Measurements from ENCODE around the gene TPD52L2. TPM values are rescaled to one million over a fixed set of nuclear protein-coding genes. Genes with fewer than 3 reads are reported as not detected.
"Not testable (repeated sequence)": the region's sequence is repeated elsewhere in the genome, so short reads cannot be mapped to it uniquely, and the experiment has no call there.

TPD52L2 gene
- total RNA-seq, 1 experiment from 2014 or later: 105 TPM

DNA sequence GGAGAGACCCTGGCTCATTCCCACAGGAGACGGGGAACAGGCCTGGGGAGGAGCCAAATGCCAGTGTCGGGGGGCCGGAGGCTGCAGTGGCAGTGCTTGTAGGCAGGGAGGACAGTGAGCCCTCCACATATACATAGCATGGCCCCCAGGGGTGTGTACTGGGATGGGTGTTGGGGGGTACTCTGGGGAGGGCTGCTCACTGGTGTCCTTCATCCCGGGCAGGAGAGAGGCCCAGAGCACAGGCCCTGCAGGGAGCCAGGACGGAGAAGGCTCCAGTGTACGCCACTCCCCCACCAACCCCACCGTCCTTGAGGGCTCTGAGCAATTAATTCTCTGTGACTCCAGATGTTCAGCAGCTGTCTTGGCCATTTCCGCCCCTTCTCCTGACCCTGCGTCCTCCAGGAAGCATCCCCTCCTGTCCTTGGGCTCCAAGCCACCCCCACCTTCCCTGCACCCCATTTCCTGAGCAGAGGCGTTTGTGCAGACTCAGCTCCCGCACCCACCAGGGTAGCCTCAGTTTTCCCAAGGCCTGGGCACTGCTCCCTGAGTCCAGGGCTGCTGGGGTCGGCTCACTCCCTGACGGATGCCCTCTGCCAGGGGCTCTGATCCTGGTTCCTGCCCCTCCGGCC is 7.2 kb upstream of the TPD52L2 start:
- peak; percentile 51 to 62 for DNase-seq
- Histone ChIP-seq H3K27ac (peak overlapping the region; percentile 23; the same call in 1 of the 2 replicates), H3K4me1 (peaks cover 25% of the 10 kb centered on the region), H3K9me3 (replicated peaks) (no peaks in the 10 kb centered on the region), H3K4me3 (peak overlapping the region; percentile 31), H3K36me3 (no peaks in the 10 kb centered on the region), H3K27me3 (no peaks in the 10 kb centered on the region)

DNA sequence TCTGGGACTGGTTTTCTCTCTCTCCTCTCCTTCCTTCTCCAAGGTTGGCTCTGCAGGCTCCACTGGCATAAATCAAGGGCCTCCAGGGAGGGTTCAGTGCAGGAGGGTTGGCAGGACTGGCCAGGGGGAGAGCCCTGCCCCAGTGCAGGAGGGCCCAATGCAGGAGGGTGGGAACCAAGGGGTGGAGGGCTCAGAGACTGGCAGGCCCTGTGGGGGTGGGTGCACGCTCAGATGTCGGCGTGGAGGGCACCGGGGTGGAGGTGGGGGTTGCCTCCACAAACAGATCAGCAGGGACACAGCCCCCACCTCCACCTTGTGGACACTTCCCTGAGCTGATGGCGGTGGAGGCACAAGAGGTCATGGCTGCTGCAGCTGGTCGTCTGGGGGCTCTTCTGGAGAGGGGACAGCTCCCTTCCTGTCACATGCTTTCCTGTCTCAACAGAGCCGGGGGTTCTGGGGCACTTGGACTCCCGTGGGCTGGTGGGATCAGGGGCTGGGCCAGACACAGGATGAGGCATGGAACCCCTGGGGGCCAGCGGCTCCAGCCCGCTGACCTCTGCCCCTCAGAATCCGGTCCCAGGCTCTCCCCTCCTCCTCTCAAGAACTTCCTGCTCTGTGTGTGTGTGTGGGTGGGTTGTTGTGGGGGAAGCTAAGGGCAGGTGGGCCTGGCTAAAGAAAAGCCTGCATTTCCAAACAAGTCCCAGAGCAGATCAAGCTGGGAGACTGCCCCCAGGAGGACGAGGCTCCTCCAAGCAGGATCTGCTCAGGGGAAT is 6.5 kb upstream of the TPD52L2 start:
- Histone ChIP-seq H3K27me3 (no peaks in the 10 kb centered on the region), H3K27ac (peak overlapping the region; percentile 23; the same call in 1 of the 2 replicates), H3K9me3 (replicated peaks) (no peaks in the 10 kb centered on the region), H3K4me3 (peak overlapping the region; percentile 31), H3K36me3 (no peaks in the 10 kb centered on the region), H3K4me1 (peaks cover 25% of the 10 kb centered on the region)
- DNase-seq: peak; percentile 77 to 83

DNA sequence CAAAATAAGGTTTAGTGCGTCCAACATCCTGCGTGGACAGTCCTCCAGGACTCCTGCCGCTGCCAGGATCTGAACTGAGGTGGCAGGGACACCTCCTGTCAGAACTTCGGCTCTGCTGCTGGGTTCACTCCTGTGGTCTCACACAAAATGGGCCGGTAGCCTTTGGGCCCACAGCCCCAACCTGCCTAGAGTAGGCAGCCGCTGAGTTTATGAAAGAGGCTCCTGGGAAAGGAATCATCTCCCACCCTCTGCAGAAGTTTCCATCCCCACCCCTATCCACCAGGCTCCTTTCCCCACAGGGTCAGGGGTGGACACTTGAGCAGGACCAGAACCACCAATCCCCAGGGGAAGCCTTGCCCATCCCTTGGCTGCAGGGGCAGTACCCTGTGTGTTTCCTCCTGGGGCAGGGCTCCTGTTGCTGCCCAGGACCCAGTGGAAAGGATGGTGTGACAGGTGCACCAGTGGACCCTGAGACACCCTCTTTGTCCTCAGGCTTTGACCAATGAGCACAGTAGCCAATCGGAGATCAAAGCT is 5.8 kb upstream of the TPD52L2 start:
- no peak overlapping the region for H3K27ac ChIP-seq
- no peaks in the 10 kb centered on the region for H3K36me3 ChIP-seq
- peaks cover 21% of the 10 kb centered on the region for H3K4me1 ChIP-seq
- no peaks in the 10 kb centered on the region for H3K9me3 ChIP-seq (replicated peaks)
- DNase-seq: no peak
- H3K27me3 ChIP-seq: no peaks in the 10 kb centered on the region
- H3K4me3 ChIP-seq: no peak overlapping the region; the same call in 1 of the 2 replicates

DNA sequence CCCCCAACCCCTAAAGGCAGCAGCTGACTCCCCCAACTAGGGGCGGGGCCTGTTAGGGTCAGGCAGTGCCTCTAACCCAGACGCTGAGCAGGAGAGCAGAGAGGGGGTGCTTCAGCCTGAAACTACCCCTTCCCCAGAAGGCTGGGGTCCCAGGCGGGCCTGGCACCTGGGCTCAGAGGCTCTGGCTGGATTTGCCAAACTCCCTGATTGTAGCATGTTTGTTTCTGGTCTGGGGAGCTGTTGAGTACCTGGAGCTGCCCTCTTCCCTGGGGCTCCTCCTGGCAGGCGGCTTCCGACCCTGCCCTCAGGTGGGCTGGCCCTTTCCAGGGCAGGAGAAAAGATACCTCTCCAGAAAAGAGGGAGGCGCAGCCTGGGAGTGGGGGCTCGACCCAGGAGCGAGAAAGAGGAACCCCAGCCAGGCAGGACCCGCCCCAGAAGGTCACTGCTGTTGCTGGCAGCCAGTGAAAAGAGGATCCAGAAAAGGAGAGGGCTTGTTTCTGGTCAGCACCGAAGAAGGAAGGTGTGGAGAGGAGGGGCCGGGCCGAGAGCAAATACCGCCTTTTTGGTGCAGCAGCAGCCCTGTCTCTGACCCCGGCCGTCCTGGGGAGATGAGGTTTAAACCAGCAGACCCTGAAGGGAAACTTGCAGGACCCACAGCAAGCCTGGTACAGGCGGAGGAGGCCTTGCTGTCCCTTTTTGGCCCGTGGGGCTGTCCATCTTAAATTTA is 4.6 kb upstream of the TPD52L2 start:
- no peaks in the 10 kb centered on the region for H3K9me3 ChIP-seq (replicated peaks)
- no peak for DNase-seq
- peaks cover 16% of the 10 kb centered on the region for H3K4me1 ChIP-seq
- no peak overlapping the region for H3K4me3 ChIP-seq
- no peaks in the 10 kb centered on the region for H3K27me3 ChIP-seq
- no peaks in the 10 kb centered on the region for H3K36me3 ChIP-seq
- no peak overlapping the region for H3K27ac ChIP-seq

DNA sequence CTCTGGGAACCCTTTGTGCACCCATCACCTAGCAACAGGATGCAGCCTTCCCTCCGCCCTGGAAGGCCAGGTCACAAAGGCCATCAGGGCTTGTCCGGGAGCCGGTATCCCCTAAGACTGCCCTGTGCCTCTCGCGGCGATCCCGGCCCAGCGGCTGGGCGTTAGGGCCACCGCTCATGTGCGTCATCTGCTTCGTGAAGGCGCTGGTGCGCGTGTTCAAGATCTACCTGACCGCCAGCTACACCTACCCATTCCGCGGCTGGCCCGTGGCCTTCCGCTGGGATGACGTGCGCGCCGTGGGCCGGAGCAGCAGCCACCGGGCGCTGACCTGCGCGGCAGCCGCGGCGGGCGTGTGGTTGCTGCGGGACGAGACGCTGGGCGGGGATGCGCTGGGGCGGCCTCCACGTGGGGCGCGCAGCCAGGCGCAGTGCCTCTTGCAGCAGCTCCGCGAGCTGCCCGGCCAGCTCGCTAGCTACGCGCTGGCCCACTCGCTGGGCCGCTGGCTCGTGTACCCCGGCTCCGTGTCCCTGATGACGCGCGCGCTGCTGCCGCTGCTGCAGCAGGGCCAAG is 3.6 kb upstream of the TPD52L2 start, which contains the start of gene ABHD16B:
Gene ABHD16B, plus strand, starts transcription at position 134 of the 570 bp plus-strand sequence. Its CDS starts 43 bp downstream, at position 177.
- no peaks in the 10 kb centered on the region for H3K27me3 ChIP-seq
- no peak within 1 kb of the TSS for H3K4me3 ChIP-seq
- H3K27ac ChIP-seq: no peak within 1 kb of the TSS
- H3K4me1 ChIP-seq: peaks cover 17% of the 10 kb centered on the region
- H3K9me3 ChIP-seq (replicated peaks): no peaks in the 10 kb centered on the region
- DNase-seq: no peak
- H3K36me3 ChIP-seq: no peaks in the 10 kb centered on the region

DNA sequence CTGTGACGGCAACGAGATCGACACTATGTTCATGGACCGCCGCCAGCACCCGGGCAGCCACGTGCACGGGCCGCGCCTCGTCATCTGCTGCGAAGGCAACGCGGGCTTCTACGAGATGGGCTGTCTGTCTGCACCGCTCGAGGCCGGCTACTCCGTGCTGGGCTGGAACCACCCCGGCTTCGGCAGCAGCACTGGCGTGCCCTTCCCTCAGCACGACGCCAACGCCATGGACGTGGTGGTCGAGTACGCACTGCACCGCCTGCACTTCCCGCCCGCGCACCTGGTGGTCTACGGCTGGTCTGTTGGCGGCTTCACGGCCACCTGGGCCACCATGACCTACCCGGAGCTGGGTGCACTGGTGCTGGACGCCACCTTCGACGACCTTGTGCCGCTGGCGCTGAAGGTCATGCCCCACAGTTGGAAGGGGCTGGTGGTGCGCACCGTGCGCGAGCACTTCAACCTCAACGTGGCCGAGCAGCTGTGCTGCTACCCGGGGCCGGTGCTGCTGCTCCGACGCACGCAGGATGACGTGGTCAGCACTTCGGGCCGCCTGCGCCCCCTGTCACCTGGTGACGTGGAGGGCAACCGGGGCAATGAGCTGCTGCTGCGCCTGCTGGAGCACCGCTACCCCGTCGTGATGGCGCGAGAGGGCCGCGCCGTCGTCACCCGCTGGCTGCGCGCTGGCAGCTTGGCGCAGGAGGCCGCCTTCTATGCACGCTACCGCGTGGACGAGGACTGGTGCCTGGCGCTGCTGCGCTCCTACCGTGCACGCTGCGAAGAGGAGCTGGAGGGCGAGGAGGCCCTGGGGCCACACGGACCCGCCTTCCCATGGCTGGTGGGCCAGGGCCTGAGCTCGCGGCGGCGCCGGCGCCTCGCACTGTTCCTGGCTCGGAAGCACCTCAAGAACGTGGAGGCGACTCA is 2.8 kb upstream of the TPD52L2 start:
- H3K4me1 ChIP-seq: peaks cover 17% of the 10 kb centered on the region
- H3K4me3 ChIP-seq: no peak overlapping the region
- H3K9me3 ChIP-seq (replicated peaks): no peaks in the 10 kb centered on the region
- no peaks in the 10 kb centered on the region for H3K36me3 ChIP-seq
- H3K27ac ChIP-seq: no peak overlapping the region
- DNase-seq: no peak
- H3K27me3 ChIP-seq: no peaks in the 10 kb centered on the region

DNA sequence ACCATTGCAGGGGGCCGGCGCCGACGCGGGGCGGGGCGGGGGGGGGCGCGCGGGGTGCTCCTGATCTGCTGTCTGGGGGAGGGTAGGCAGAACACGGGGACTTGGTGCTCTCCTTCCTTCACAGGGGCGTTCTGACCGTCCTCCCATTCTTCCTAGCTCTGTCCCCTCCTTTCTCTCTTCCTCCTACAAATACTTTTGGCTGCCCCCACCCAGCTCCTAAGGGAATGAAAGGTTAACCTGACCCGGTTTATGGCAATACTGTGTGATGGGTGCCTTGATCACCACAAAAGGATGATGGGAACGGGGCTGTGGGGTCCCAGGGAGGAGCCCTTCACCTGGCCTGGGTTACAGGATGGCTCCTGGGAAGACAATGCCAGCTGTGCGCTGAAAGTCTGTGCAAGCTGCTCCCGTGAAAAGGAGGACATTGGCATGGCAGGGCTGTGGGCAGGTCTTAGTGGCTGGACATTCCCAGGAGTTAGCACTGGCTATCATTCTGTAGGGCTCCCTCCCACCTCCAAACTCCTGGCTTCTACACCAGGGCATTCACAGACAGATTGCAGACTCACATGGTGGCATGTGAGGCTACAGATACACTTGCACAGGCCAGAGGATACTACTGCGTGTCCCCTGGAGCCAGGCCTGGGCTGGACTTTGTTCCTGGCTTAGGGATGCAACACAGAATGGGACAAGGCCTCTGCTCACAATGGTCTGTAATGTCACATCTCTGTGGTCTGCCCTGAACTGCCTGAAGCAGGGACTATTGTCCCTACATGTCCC is 1.9 kb upstream of the TPD52L2 start:
- no peak overlapping the region for H3K4me3 ChIP-seq
- no peak overlapping the region for H3K27ac ChIP-seq
- no peaks in the 10 kb centered on the region for H3K27me3 ChIP-seq
- no peak for DNase-seq
- H3K36me3 ChIP-seq: no peaks in the 10 kb centered on the region
- peaks cover 9% of the 10 kb centered on the region for H3K4me1 ChIP-seq
- no peaks in the 10 kb centered on the region for H3K9me3 ChIP-seq (replicated peaks)

DNA sequence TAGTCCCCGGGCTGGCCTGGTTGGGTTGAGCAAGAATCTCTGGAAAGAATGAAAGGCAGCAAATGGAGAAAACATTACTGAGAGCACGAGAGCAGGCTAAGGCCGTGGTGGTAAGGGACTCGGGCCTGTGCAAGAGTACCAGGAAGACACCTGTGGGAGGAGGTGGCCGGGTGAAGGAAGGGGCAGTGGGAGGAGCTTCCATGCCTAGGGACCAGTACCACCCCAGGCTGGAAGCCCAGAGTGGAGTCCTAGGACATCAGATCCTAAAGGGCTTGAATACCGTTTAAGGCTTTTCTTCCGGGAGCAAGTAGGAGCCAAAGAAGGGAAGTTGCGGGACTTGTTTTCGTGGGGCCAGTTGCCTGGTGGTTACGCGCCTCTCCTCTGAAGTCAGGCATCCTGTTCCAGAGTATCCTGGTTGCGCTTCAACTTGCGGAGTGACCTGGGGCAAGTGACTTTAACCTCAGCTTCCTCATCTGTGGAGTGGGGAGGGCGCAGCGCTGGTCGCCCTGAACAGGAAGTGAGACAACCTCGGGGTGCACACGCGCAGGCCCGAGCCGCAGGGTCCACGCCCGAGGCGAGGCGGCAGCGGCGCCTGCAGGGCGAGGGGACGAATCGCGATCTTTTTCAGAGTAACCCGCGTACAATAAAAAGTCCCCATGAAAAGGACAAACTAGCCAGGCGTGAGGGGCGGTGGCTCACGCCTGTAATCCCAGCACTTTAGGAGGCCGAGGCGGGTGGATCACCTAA is 1.1 kb upstream of the TPD52L2 start:
- no peak for DNase-seq
- Histone ChIP-seq H3K27ac (peak overlapping the region; percentile 62), H3K27me3 (no peaks in the 10 kb centered on the region), H3K4me1 (peaks cover 3% of the 10 kb centered on the region), H3K9me3 (replicated peaks) (no peaks in the 10 kb centered on the region), H3K4me3 (peak overlapping the region; percentile 80), H3K36me3 (peaks cover under 1% of the 10 kb centered on the region; the same call in 1 of the 2 replicates)

DNA sequence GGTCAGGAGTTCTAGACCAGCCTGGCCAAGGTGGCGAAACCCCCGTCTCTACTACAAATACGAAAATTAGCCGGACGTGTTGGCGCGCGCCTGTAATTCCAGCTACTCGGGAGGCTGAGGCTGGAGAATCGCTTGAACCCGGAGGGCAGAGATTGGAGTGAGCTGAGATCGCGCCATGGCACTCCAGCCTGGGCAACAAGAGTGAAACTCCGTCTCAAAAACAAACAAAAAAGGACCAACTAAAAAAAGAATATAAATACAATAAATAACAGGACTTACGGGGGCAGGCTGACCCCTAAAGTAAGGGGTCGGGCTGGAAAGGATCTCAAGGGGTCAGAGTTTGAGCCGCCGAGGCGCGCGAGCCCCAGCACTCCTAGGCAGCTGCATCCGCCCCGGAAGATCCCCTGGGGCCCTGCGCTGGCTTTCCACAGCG is 509 bp upstream of the TPD52L2 start:
- Histone ChIP-seq H3K9me3 (replicated peaks) (no peaks in the 10 kb centered on the region), H3K4me3 (peak overlapping the region; percentile 80), H3K36me3 (peaks cover 7% of the 10 kb centered on the region; the same call in 1 of the 2 replicates), H3K27ac (peak overlapping the region; percentile 62), H3K4me1 (peaks cover 3% of the 10 kb centered on the region), H3K27me3 (no peaks in the 10 kb centered on the region)
- DNase-seq: no peak

DNA sequence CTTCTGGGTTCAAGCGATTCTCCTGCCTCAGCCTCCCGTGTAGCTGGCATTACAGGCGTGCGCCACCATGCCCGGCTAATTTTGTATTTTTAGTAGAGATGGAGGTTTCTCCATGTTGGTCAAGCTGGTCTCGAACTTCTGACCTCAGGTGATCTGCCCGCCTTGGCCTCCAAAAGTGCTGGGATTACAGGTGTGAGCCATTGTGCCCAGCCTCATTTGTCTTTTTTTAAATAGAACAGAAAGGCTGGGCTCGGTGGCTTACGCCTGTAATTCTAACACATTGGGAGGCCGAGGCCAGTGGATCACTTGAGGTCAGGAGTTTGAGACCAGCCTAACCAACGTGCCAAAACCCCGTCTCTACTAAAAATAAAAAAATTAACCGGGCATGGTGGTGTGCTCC is 2.0 kb downstream of the TPD52L2 start:
- H3K9me3 ChIP-seq (replicated peaks); H3K4me1 ChIP-seq; H3K27me3 ChIP-seq; H3K4me3 ChIP-seq; H3K27ac ChIP-seq; DNase-seq: not testable (repeated sequence)
- H3K36me3 ChIP-seq: peaks cover 25% of the 10 kb centered on the region

DNA sequence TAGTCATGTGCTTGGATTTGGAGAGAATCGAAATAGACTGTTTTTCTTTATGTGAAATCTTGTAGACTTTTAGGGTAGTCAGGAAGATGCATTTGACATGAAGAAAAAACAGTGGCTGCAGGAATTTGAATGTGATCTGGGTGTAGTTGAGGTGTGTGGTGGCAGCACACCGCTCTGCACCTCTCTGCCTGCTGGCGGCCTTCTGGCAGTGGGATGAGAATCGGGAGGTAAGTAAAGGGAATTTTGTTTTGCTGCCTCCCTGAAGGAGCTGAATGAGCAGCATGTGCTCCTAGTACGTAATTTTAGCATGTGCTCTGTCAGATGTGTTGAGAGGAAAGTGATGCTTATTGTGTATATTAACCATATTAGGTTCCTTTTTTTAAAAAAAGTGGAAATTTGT is 3.2 kb downstream of the TPD52L2 start:
- H3K36me3 ChIP-seq: peaks cover 36% of the 10 kb centered on the region
- no peak overlapping the region for H3K27ac ChIP-seq
- H3K27me3 ChIP-seq: no peaks in the 10 kb centered on the region
- no peak overlapping the region for H3K4me3 ChIP-seq
- peaks cover 3% of the 10 kb centered on the region for H3K4me1 ChIP-seq
- H3K9me3 ChIP-seq (replicated peaks): no peaks in the 10 kb centered on the region
- DNase-seq: no peak

DNA sequence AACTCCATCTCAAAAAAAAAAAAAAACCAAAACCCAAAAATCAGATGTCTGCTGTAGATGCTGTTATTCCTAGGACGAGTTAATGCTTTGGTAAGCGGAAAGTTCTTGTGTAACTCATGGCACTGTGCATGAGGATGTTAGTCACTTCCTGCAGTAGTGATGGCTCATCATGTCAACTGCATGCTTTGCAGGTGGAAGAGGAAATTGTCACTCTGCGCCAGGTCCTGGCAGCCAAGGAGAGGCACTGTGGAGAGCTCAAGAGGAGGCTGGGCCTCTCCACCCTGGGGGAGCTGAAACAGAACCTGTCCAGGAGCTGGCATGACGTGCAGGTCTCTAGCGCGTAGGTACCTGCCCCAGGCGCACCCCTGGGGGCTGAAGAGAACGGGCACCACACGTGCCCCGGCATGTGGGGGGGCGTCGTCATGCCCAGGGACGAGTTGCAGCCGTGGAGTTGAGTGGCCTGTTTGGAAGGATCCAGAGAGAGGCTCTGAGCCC is 8.5 kb downstream of the TPD52L2 start:
- no peaks in the 10 kb centered on the region for H3K9me3 ChIP-seq (replicated peaks)
- peaks cover 11% of the 10 kb centered on the region for H3K4me1 ChIP-seq
- H3K4me3 ChIP-seq: no peak overlapping the region
- no peak for DNase-seq
- H3K27ac ChIP-seq: no peak overlapping the region
- peaks cover 67% of the 10 kb centered on the region for H3K36me3 ChIP-seq
- H3K27me3 ChIP-seq: no peaks in the 10 kb centered on the region

Measured in SJCRH30 (cell line).